Fibroblast of lung (primary cell): ENCODE measurements around the gene MLLT6. TPM values are rescaled to one million over a fixed set of nuclear protein-coding genes. Genes with fewer than 3 reads are reported as not detected.
A peak's percentile ranks its signal among the peaks of the same experiment; 100 is the strongest.

ENCODE experiments used
- DNase-seq, 2 donors: peaks; one replicate each; pipeline versions ENCODE4 v3.0.0 to v3.0.0-alpha.2; 2010; ENCODE audit warnings: low read depth in 2 of 2
- H2AFZ ChIP-seq: 2 replicates; pipeline ENCODE4 v1.5.1; 2012; ENCODE audit warnings: low read length, control low read depth, inconsistent platforms
- H3K27ac ChIP-seq: 2 replicates; pipeline ENCODE4 v1.5.1; 2011; ENCODE audit warnings: low read length, control low read depth; ENCODE audit not compliant: insufficient read depth
- H3K27me3 ChIP-seq: 2 replicates; pipeline ENCODE4 v1.5.1; 2011; ENCODE audit warnings: mild to moderate bottlenecking, low read length; ENCODE audit not compliant: control insufficient read depth, insufficient read depth
- H3K36me3 ChIP-seq: 2 replicates; pipeline ENCODE4 v1.5.1; 2011; ENCODE audit warnings: low read length; ENCODE audit not compliant: control insufficient read depth, insufficient read depth
- H3K4me1 ChIP-seq: 2 replicates; pipeline ENCODE4 v1.5.1; 2011; ENCODE audit warnings: low read length; ENCODE audit not compliant: control insufficient read depth, insufficient read depth; ENCODE audit errors: extremely low read depth
- H3K4me2 ChIP-seq: 2 replicates; pipeline ENCODE4 v1.5.1; 2011; ENCODE audit warnings: low read length, control low read depth; ENCODE audit not compliant: insufficient read depth; ENCODE audit errors: extremely low read depth
- H3K4me3 ChIP-seq, 4 experiments: fragments of 200-600 bp in 1 of 4; sonication (generic) in 1 of 4; replicated peaks in 1 of 4; 2 replicates each; pipeline ENCODE4 v1.5.1; 2011 to 2016; ENCODE audit warnings: low read length in 4 of 4, low read depth in 3 of 4, mild to moderate bottlenecking in 3 of 4, control low read depth in 2 of 4, inconsistent platforms in 1 of 4, mixed read lengths in 1 of 4; ENCODE audit not compliant: insufficient read depth in 1 of 4; ENCODE audit errors: control extremely low read depth in 1 of 4
- H3K79me2 ChIP-seq: 2 replicates; pipeline ENCODE4 v1.5.1; 2012; ENCODE audit warnings: mild to moderate bottlenecking, low read length, inconsistent platforms; ENCODE audit not compliant: control insufficient read depth, insufficient read depth
- H3K9ac ChIP-seq: 2 replicates; pipeline ENCODE4 v1.5.1; 2011; ENCODE audit warnings: mild to moderate bottlenecking, low read length, control low read depth; ENCODE audit not compliant: insufficient read depth
- H3K9me3 ChIP-seq: 2 replicates; pipeline ENCODE4 v1.5.1; 2012; ENCODE audit warnings: low read depth, low read length; ENCODE audit not compliant: control insufficient read depth, insufficient read depth
- H4K20me1 ChIP-seq: 2 replicates; pipeline ENCODE4 v1.5.1; 2011; ENCODE audit warnings: low read length; ENCODE audit not compliant: control insufficient read depth, insufficient read depth; ENCODE audit errors: extremely low read depth
- CTCF ChIP-seq, 2 donors: IDR thresholded peaks in 1 of 2; conservative IDR thresholded peaks in 1 of 2; 1 replicate in 1 of 2; 2 replicates in 1 of 2; pipeline ENCODE4 v1.5.1; 2011 to 2012; ENCODE audit warnings: low read length in 2 of 2, control low read depth in 1 of 2, inconsistent platforms in 1 of 2, low read depth in 1 of 2, mild to moderate bottlenecking in 1 of 2
- EZH2 ChIP-seq: IDR thresholded peaks from 2 replicates; pipeline ENCODE4 v1.5.1; 2012; ENCODE audit warnings: low read length, control low read depth, mild to moderate bottlenecking; ENCODE audit errors: missing control alignments
- polyA plus RNA-seq, 2 donors: library from polyadenylated mRNA; depleted of rRNA in 1 of 2; stranded (reverse) in 1 of 2; unstranded in 1 of 2; fragments of >200 nt; gene quantifications; 2 replicates each; pipeline ENCODE4 v1.2.1, GENCODE V29; 2011 to 2012; ENCODE audit warnings: missing spikeins in 1 of 2
- total RNA-seq: library from RNA; depleted of rRNA; stranded (reverse); fragments of >200 nt; gene quantifications from 2 replicates; pipeline ENCODE4 v1.2.1, GENCODE V29; 2014

MLLT6 gene
- total and polyA plus RNA-seq, 2 donors (not counting 1 experiment from before 2014, with no cell fraction given): 15.4 to 17.7 TPM

GRCh38 chr17:38676706-38677504, 28.2 kb upstream of the MLLT6 start:
- H3K27me3 ChIP-seq: peaks cover 28% of the 10 kb centered on the region
- no peak overlapping the region for H3K4me3 ChIP-seq
- H3K36me3 ChIP-seq: no peaks in the 10 kb centered on the region
- peak; percentile 71 to 80 for DNase-seq
- no peak overlapping the region for H3K27ac ChIP-seq
- no peak overlapping the region for H3K4me2 ChIP-seq
- no peak overlapping the region for H3K9ac ChIP-seq
- H3K79me2 ChIP-seq: no peaks in the 10 kb centered on the region
- peak; percentile 96 to 99 for TF ChIP-seq CTCF (conservative IDR thresholded peaks at IDR 0.05 in 1 of 2, IDR thresholded peaks at IDR 0.05 in 1 of 2; ENCODE audit: low read depth in 1 of 2, low read length in 2 of 2)
- no peak for TF ChIP-seq EZH2
- H4K20me1 ChIP-seq: no peaks in the 10 kb centered on the region
- no peaks in the 10 kb centered on the region for H3K9me3 ChIP-seq
- peak overlapping the region; percentile 80 for H2AFZ ChIP-seq
- H3K4me1 ChIP-seq: peaks cover 2% of the 10 kb centered on the region

- Histone ChIP-seq H3K9me3 (no peaks in the 10 kb centered on the region), H3K4me1 (peaks cover 2% of the 10 kb centered on the region), H2AFZ (no peak overlapping the region), H3K36me3 (no peaks in the 10 kb centered on the region), H3K4me3 (no peak overlapping the region), H3K9ac (no peak overlapping the region), H3K27ac (no peak overlapping the region), H3K79me2 (no peaks in the 10 kb centered on the region), H3K27me3 (peaks cover 19% of the 10 kb centered on the region), H4K20me1 (no peaks in the 10 kb centered on the region), H3K4me2 (no peak overlapping the region)
- TF ChIP-seq EZH2: no peak
- no peak for TF ChIP-seq CTCF (conservative IDR thresholded peaks at IDR 0.05 in 1 of 2, IDR thresholded peaks at IDR 0.05 in 1 of 2; ENCODE audit: low read depth in 1 of 2, low read length in 2 of 2)
- no peak for DNase-seq
Measured at GRCh38 chr17:38677819-38678218, 27.3 kb upstream of the MLLT6 start.

- Histone ChIP-seq H3K4me1 (peaks cover 2% of the 10 kb centered on the region), H3K4me2 (no peak overlapping the region), H3K36me3 (no peaks in the 10 kb centered on the region), H3K27ac (no peak overlapping the region), H3K9me3 (no peaks in the 10 kb centered on the region), H3K79me2 (no peaks in the 10 kb centered on the region), H3K4me3 (no peak overlapping the region), H3K9ac (no peak overlapping the region), H3K27me3 (no peaks in the 10 kb centered on the region), H4K20me1 (no peaks in the 10 kb centered on the region), H2AFZ (no peak overlapping the region)
- DNase-seq: no peak
- no peak for TF ChIP-seq EZH2
- TF ChIP-seq CTCF (conservative IDR thresholded peaks at IDR 0.05 in 1 of 2, IDR thresholded peaks at IDR 0.05 in 1 of 2; ENCODE audit: low read depth in 1 of 2, low read length in 2 of 2): no peak
Measured at GRCh38 chr17:38681096-38681495, 24.0 kb upstream of the MLLT6 start.
